GM23338 (cell line): Measurements from ENCODE around the gene WDR35.

Experiments used
- NANOG ChIP-seq: IDR thresholded peaks from 2 replicates; pipeline ENCODE4 v1.6.1; 2016; ENCODE audit warnings: antibody characterized with exemption, borderline replicate concordance
- POLR2AphosphoS5 ChIP-seq: IDR thresholded peaks from 2 replicates; pipeline ENCODE4 v1.6.1; 2016; ENCODE audit warnings: antibody characterized with exemption, low read depth
- TF ChIP-seq, protein P1 (sequence below), 2 experiments: fragments of 200-600 bp in 1 of 2; sonication (generic) in 1 of 2; conservative IDR thresholded peaks; 2 replicates each; pipeline versions ENCODE4 v1.5.1 to v1.6.1; 2016 to 2017; ENCODE audit warnings: antibody characterized with exemption in 2 of 2, low read depth in 2 of 2, mild to moderate bottlenecking in 2 of 2, moderate library complexity in 1 of 2

DNA sequence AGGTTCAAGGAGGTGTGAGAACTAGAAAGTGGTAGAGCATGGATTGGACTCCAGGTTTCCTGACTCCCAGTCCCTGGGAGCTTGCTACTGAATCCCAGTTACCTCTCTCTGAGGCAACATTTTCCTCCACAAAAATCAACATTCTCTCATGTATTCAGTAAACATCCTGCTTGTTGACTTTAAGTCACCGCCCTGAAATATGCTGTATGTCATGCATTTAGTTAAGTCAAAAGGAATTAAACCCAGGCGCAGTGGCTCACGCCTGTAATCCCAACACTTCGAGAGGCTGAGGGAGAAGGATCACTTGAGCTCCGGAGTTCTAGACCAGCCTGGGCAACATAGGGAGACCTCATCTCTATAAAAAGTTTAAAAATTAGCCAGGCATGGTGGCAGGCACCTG lies 18.8 kb upstream of the WDR35 start:
- TF ChIP-seq, protein P1, sequence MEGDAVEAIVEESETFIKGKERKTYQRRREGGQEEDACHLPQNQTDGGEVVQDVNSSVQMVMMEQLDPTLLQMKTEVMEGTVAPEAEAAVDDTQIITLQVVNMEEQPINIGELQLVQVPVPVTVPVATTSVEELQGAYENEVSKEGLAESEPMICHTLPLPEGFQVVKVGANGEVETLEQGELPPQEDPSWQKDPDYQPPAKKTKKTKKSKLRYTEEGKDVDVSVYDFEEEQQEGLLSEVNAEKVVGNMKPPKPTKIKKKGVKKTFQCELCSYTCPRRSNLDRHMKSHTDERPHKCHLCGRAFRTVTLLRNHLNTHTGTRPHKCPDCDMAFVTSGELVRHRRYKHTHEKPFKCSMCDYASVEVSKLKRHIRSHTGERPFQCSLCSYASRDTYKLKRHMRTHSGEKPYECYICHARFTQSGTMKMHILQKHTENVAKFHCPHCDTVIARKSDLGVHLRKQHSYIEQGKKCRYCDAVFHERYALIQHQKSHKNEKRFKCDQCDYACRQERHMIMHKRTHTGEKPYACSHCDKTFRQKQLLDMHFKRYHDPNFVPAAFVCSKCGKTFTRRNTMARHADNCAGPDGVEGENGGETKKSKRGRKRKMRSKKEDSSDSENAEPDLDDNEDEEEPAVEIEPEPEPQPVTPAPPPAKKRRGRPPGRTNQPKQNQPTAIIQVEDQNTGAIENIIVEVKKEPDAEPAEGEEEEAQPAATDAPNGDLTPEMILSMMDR (conservative IDR thresholded peaks at IDR 0.05; ENCODE audit: low read depth in 2 of 2) = no peak
- TF ChIP-seq POLR2AphosphoS5 (no peak), NANOG (no peak)
